OCI-LY7 (cell line): ENCODE measurements around the gene ATP6V0C.

Experiments used
- EZH2phosphoT487 ChIP-seq: fragments of 200-600 bp; sonication (generic); IDR thresholded peaks from 2 replicates; pipeline ENCODE4 v1.6.1; 2018; ENCODE audit warnings: low read depth, borderline replicate concordance, mild to moderate bottlenecking, mixed run types, antibody characterized with exemption, low read length, moderate library complexity, mixed read lengths
- TF ChIP-seq, protein P1 (sequence below): fragments of 200-600 bp; sonication (generic); conservative IDR thresholded peaks from 2 replicates; pipeline ENCODE4 v1.5.1; 2014; ENCODE audit warnings: mild to moderate bottlenecking, antibody characterized with exemption, low read length, moderate library complexity, mixed read lengths

DNA sequence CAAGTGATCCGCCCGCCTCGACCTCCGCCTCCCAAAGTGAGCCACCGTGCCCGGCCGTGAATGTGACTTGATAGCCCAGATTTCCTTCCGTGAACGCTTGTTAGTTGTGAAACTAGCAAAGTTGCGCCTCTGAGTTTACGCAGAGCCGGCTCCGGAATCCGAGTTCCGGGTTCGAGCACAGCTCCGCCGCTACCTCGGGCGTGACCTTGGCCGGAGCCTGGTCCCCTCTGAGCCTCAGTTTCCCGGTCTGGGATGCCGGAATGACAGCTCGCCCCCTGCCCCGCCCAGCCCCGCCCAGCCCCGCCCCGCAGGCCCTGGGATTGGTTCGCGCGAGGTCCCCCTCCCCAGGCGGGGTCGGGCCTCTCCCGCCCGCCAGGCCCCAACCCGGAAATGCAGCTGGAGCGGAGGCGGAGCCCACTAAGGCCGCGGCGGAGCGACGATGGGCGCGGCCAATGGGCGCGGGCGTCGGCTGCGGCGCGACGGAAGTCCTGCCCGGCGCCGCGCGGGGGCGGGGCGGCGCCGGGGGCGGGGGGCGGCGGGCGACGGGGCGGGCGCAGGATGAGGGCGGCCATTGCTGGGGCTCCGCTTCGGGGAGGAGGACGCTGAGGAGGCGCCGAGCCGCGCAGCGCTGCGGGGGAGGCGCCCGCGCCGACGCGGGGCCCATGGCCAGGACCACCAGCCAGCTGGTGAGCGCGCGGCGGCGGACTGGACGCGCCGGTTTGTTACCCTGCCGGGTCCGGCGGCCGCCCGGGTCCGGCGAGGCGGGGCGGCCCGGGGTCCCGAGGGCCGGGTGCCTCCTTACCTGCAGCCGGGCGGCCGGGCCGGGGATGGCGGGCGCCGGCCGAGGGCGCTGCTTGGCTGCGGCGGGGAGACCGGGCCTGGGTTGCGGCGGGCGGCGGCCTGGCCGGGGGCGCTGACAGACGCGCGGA lies 24.0 kb downstream of the ATP6V0C start, which contains the start of gene PDPK1:
- TF ChIP-seq, protein P1, sequence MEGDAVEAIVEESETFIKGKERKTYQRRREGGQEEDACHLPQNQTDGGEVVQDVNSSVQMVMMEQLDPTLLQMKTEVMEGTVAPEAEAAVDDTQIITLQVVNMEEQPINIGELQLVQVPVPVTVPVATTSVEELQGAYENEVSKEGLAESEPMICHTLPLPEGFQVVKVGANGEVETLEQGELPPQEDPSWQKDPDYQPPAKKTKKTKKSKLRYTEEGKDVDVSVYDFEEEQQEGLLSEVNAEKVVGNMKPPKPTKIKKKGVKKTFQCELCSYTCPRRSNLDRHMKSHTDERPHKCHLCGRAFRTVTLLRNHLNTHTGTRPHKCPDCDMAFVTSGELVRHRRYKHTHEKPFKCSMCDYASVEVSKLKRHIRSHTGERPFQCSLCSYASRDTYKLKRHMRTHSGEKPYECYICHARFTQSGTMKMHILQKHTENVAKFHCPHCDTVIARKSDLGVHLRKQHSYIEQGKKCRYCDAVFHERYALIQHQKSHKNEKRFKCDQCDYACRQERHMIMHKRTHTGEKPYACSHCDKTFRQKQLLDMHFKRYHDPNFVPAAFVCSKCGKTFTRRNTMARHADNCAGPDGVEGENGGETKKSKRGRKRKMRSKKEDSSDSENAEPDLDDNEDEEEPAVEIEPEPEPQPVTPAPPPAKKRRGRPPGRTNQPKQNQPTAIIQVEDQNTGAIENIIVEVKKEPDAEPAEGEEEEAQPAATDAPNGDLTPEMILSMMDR, result no peak
- TF ChIP-seq EZH2phosphoT487, result no peak
